HCEC 1CT (cell line): ENCODE measurements around the gene ZMYND12.

Source experiments
- DNase-seq: peaks from one replicate; pipeline ENCODE4 v3.0.0-alpha.2; 2017

Gene ZMYND12

DNA sequence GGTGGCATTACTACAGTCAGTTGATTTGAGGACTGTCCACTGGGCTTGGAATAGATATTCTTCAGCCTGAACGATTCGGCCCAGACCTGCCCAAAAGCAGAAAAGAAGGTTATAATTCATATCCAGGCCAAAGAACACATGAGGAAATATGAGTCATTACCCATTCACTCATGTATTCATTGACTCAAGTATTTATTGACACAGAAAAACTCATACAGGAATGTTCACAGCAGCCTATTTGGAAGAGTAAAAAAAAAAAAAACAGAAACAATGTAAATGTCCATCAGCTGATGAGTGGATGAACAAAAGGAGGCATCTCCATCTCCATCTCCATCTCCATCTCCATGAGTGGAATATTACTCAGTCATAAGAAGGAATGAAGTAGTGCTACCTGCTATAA, 15.9 kb downstream of the ZMYND12 start:
- DNase-seq = peak; percentile 85

- no peak for DNase-seq
These were observed 21.5 kb downstream of the ZMYND12 start for GRCh38 chr1:42434340-42434739.

DNA sequence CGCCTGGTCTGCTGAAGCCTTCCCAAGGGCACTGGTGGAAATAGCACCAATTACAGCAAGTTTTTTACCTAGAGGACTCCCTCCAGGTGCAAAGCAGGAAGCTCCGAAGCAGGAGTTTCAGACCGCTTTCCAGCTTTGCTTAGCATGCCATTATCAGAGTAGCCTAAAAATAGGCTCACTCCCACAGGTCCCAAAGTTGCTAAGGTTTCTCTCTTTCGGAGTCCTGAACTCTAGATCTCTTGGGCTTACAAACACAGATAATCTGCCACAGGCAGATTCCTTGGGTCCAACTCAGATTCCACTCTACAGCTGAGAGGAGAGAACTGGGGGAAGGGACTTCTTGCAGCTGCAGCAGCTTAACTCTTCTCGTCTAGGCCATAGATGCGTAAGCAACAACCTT, 22.5 kb downstream of the ZMYND12 start:
- no peak for DNase-seq

GRCh38 chr1:42432714-42433113, 23.1 kb downstream of the ZMYND12 start:
- DNase-seq = no peak

GRCh38 chr1:42431514-42431913, 24.3 kb downstream of the ZMYND12 start:
- no peak for DNase-seq

DNA sequence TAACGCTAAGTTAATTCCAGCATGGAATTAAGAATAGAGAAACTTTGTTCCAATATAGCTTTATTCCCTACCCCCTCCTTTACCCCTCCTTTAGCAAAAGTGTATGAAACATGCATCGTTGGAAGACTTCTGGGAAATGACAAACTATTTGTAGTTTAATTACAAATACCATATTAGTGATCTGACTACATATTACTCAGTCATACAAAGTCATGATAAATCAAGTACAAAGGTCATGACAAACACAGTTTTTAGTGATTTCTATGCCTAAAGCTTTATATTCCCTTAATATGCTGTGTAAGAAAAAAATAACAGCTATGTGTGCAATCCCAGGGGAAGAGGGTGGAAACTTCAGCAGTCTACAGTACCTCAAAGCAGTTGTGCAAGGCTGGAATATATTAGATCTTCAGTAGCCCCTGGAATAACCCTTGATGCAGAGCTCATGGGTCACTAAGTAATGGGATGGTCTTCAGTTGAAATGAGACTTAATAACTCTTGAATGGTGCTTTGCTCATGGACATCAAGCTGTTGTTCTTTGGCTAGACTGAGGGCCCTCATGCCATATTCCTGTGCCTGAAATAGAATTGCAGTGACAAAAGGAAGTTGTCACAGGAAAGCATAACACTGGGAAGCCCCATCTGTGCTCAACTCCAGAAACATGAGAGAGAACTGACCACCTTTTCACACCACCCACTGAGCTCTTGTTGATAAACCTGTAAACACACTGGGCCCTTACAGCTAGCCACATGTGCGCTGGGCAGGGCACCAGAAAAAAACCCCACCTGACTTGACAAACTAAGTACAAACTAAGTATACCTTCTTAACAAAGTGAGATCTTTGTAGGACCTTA, 25.3 kb downstream of the ZMYND12 start:
- peak; percentile 72 for DNase-seq

- DNase-seq = peak; percentile 55
These were observed 26.2 kb downstream of the ZMYND12 start for GRCh38 chr1:42429603-42430002.

DNA sequence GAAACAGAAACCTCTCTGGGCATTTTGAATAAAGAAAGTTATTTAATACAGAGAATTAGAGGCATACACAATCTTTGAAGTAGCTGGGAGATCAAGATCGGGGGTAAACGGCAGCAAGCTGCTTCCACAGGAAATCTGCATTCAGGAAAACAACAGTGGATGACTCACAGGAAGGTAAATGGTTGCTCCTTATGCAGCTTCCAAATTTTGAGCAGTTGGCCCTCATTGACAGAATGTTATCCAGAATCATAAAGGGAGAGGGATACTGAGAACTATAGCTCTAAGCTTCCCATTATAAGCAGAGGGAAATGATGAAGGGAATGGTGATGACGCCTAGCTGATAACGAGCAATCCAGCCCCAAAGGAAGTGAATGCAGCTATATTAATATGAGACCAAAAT, 28.6 kb downstream of the ZMYND12 start:
- no peak for DNase-seq

- DNase-seq = no peak
These were observed 31.6 kb downstream of the ZMYND12 start for GRCh38 chr1:42424201-42424600.

DNA sequence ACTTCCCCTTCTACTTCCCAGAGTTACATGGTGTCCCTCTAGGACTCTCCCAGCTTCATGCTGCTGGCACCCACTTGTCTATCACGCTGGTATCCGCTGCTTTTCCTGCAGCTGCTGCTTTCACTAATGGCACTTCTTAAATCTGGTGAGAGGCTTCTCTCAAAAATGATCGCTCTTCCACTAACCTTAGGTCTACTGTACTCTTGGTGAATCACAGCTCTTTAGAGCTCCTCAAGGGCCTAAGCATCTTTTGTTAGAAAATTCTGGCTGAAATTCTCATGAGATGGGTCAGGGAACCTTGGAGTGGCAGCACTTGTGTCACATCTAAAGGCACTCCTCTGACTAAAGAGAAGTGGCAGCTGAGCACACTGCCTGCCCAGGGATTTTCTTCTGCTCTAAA, 32.1 kb downstream of the ZMYND12 start:
- no peak for DNase-seq

DNA sequence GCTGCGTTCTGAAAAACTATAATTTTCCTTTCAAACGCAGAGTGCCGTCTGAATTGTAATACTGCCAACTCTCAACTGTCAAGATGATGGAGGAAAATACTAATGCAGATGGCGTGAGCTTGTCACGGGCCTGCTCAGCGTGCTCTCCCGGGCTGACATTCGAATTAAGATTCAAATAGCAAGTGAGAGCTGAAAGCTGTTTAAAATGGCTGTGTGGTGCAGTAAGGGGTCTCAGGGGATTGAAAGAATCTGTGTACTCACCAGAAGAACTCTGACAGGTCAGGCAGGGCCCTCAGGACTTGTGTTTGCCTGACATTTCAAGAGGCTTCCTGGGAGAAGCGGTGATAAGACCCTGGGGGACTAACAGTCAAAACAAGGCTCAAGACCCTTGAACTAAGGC, 33.1 kb downstream of the ZMYND12 start:
- no peak for DNase-seq

- peak; percentile 66 for DNase-seq
These were observed 34.8 kb downstream of the ZMYND12 start for GRCh38 chr1:42420911-42421585.

DNA sequence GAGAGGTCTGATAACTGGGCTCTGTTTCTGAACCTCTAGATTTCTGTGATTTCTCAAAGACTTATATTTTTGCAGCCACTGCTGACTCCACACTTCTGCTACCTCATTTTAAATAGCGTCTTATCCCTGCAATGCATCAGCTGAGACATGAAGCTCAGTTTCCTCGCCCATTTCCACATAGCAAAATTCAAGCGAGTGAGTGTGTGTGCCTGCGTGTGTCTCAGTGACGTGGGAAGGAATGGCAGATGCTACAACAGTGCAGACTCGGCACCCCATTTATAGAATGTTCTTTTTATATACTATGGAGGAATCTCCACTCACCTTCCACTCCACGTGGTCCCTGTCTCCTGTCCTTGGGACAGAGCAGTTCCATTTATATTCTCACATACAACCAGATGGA, 35.7 kb downstream of the ZMYND12 start:
- no peak for DNase-seq

- no peak for DNase-seq
These were observed 36.5 kb downstream of the ZMYND12 start for GRCh38 chr1:42419126-42419821.

DNA sequence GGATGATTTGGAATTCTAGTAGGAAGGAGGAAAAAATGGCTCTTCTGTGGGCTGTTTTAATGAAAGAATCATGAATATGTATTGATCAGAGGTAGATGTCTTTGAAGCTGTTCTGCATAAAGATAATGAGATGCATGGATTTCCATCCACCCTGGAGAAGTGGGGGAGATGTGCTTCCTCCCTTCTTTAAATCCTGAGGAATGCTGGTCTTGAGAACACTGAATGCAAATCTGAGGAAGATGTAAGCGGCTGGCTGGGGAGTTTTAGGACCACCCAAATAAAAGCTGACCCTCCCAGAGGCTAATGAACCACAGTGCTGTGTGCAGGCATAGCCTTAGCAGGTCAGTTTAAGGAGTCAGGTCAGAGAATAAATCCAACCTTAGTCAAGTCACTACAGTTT, 37.3 kb downstream of the ZMYND12 start:
- no peak for DNase-seq

- DNase-seq = no peak
These were observed 38.7 kb downstream of the ZMYND12 start for GRCh38 chr1:42417166-42417565.

GRCh38 chr1:42414551-42415496, 41.0 kb downstream of the ZMYND12 start:
- DNase-seq = no peak

DNA sequence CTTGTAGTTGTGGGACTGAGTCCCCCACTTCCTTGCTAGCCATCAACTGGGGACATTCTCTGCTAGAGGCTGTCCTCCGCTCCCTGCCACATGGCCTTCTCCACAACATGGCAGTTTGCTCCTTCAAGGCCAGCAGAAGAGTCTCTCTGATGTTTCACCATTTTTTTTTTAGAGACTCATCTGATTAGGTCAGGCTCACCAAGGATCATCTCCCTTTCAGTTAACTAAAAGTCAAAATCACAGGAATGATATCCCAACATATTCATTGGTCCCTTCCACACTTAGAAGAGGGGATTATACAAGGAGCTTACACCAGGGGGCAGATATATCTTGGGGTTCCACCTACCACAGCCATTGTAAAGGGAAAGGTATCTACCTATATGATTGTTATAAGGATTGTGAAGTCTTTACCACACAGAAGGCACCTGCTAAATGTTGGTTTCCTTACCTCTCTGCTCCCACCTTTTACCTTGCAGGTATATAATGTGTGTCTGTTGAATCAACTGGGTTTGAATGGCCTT, 51.9 kb downstream of the ZMYND12 start:
- DNase-seq = no peak

DNA sequence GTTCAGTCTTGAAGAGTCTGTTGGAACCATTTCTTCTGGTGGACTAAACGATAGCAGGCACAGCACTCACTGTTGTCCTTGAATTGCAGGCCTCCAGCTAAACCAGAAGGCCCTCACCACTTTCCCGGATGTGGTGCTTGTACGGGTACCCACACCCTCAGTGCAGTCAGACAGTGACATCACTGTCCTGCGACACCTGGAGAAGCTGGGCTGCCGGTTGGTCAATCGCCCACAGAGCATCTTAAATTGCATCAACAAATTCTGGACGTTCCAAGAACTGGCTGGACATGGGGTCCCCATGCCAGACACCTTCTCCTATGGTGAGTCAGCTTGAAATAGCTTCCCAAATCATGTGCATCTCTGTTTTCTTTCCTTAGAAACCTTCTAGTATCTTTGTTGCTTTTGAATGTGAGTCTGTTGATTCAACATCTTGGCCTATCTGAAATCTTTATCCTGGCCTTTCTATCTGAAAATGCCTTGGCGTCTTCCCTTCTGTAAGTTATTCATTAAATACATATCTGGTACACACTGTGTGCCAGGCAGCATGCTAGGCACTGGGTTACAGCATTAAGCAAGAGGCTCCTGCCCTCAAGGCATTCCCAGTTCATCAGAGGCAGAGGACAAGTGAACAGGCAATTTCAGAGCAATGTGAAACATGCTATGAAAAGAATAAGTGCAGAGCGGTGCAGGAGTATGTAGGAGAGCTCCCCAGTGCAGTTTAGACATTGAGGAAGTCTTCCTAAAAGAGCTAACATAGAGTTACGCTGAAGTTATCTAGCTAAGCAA, 56.3 kb downstream of the ZMYND12 start:
- no peak for DNase-seq

DNA sequence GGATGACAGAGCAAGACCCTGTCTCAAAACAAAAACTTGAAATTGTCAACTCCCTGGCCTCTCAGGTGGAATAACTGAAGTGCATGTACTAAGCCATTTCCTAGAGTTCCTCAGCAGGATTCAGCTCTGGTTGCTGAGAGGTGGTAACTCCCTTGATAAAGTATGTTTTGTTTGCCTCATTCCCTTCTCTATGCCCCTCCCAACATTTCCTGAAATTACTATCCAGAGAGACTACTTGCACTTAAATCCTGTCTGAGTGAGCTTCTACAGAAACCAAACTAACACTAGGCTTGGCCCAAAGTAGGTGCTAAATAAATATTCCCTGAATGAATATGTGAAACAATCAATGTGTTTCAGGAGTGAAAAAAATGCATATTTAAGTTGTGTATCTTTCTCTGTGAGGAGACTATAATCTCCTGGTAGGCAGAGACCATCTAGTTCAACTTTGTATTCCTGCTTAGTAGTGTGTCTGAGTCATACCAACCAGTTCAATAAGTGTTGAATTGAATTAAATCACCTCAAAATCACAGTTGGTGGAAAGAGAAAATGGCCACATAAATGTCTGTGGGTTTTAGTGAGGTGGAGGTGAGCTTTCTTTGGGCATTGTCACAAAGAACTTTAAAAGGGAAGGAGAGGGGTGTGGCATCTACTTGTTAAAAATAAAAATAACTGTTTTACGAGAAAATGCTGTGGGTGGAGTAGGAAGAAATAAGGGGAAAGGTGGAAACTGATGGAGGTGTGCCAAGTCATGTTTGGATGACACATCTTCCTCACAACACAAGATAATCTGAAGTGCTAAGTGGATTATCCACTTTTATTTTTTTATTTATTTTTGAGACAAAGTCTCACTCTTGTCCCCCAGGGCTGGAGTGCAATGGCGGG, 62.6 kb downstream of the ZMYND12 start:
- DNase-seq = no peak

GRCh38 chr1:42392255-42392654, 63.6 kb downstream of the ZMYND12 start:
- DNase-seq = no peak
